Amniotic epithelial cell (primary cell): ENCODE results near the gene EYA4.

Experiments used
- DNase-seq: peaks from one replicate; pipeline ENCODE4 v3.0.0-alpha.2; 2010; ENCODE audit warnings: low read depth

The EYA4 gene

DNA sequence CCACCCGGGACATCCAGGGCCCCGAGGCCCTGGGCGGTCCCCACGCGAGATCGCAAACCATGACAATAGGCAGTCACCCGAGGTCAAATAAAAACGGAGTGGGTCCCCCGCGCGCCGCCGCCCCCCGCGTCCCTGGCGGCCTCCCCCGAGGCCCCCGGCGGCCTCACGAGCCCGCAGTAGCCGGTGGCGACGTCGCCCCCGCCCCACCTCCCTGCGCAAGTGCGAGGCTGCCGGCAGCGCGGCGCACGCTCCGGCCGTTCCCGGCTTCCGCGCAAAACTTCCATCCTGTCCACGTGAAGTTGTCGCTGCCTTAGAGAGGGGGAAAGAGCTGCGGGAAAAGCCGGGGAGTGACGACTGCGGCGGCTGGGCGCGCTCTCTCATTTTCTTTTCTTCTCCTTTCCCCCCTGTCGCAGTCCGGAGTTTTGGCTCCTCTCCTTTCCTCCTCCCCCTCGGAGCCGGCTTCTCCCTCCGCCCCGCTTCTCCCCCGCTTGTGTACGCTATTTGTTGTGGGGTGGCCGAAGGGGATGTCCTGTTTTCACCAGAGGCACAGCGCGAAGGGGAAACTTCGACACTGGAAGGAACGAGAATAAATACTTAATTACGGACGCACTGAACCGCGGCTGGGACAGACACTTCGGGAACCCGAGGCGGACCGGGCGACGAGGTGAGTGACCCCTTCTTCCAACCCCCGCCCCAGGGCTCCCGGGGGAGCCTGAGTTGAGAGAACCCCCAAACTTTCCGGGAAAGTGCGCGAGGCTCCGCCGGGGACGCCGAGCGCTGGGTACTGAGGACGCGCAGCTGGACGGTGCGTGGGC is at the start of gene EYA4:
EYA4 (plus strand) TSS at position 272 of the 815 bp plus-strand sequence. CDS start 33,424 bp downstream, outside the sequence.
- DNase-seq = no peak

DNA sequence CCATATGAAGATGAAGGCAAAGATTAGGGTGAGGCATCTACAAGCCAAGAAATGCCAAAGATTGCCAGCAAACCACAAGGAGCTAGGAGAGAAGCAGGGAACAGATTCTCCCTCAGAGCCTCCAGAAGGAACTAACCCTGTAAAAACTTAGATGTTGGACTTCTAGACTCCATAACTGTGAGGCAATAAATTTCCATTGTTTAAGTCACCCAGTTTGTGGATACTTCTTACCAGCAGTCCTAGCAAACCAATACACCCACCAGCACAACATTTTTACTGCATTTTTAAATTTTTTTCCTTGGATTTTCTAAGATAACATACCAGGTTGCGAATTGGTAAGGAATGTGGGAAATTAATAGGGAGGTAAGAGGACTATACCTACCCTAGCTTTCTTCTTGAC is 47.8 kb upstream of the EYA4 start:
- DNase-seq = no peak

- no peak for DNase-seq
Measured at GRCh38 chr6:133198725-133199124, 42.4 kb upstream of the EYA4 start.

- no peak for DNase-seq
Measured at GRCh38 chr6:133201231-133201630, 39.9 kb upstream of the EYA4 start.

DNA sequence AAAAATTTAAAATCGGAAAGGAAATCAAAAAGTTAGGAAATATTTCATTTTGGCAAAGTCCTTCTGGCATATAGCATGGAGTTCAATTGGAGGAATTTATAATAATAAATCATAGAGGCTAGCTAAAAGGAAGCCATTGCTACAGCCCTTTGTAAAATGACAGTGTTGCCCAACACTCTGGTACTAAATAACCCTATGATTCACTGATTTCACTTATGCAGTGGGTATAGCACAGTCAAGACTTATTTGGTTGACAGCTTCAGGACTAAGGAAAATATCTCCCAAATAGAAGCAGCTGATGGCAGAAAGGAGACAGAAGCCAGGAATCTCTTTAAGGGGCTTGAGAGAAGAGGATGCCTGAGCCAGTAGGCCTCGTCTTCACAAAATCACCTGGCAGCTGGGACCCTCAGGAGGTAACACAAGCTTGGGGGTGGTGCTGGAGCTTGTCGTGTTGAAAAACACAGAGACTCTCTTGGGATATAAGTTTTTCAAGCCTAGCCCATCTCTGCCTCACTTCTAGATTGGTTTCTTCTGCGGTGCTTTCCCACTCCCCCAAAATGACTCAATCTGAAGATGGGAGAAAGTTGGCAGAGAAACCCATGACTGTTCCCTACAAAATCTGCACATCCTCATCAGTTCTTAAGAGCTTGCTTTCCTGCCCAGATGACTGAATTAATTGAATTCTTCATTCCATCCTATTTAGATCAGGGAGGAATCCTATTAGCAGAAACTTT is 38.4 kb upstream of the EYA4 start:
- peak; percentile 12 for DNase-seq

DNA sequence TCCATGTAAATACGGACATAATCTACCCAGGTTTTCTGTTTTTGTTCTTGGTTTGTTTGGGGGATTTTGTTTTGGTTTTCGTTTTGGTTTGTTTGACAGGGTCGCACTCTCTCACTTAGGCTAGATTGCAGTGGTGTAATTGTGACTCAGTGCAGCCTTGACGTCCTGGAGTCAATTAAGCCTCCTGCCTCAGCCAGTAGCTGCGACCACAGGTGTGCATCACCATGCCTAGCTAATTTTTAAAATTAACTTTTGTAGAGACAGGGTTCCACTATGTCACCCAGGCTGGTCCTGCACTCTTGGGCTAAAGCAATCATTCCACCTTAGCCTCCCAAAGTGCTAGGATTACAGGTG is 37.8 kb upstream of the EYA4 start:
- DNase-seq = no peak

DNA sequence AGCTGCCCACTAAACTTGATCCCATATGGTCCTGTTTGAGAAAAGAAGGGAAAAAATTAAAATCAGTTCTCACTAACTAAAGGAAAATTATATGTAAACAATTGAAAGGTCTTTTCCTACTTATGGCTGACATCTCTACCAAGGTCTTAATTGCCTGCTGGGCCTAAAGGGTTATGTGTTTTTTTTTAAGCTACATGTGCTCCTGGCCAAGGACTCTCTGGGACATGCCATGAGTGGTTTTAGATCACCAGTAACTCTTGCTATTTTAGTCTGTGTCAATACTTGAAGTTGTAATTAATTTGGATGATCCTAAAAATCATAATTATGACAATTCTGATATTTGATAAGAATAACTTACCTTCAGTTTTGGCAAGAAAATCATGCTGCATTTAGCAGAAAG is 35.9 kb upstream of the EYA4 start:
- no peak for DNase-seq

GRCh38 chr6:133206942-133207341 is 34.2 kb upstream of the EYA4 start:
- no peak for DNase-seq

DNA sequence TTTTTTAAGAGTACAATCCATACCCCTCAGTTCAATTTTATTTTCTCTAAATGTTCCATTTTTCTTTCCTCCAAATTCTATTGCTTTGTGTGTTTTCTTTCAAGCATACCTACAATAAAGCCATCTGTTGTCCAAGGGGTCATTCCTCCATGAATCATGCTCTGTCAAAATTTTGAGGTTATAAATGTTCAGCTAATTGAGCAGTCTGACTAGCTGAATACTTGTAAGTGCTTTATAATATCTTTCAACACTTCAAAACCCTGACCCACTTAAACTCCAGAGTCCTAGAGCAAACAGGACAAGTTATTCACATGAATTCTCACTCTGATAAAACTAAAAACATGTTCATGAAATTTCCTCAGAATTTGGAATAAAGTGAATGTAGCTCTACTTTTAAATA is 33.4 kb upstream of the EYA4 start:
- no peak for DNase-seq

- no peak for DNase-seq
Measured at GRCh38 chr6:133208183-133208755, 32.9 kb upstream of the EYA4 start.

DNA sequence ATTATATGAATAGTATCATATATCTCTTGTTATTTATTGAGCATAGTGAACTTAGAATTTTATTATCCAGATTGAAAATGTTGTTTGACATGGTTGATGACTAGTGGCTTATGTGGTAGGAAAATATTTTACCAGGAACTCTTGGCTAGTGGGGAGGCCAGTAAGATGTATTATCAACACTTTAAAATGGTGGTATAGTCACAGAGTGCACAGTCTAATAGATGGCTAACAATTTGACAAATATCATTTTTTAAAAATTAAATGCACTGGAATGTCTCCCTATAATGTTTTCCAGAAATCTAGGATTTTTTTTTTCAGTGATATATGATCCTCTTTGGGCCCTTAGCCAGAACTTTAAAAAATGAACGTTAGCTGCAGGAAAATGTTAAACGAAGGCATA is 26.9 kb upstream of the EYA4 start:
- no peak for DNase-seq

GRCh38 chr6:133218852-133219251 is 22.3 kb upstream of the EYA4 start:
- no peak for DNase-seq

DNA sequence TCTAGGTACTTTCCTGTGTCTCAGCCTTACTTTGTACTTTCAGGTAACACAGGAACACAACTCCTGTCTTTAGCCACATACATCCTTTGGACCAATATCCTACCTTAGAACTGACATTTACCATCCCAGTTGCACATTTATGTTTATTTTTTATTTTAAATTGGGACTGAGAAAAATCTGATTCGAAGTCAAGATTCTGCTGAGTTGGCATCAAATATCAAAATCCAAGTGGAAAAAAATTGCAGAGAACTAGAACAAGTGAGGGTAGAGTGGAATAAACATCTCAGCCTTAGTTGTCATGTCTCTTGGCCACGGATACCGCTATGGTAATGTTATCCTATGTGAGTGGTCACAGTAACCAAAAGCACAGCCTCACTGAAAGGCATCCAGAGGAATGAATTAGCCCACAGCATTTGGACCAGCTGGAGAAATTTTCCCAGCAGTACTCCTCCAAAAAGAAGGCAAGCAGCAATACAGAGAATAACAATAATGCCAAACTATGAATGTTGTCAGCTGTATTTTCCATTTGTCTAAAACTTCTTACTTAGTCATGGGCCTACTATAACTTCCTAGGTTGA is 17.6 kb upstream of the EYA4 start:
- DNase-seq = no peak

DNA sequence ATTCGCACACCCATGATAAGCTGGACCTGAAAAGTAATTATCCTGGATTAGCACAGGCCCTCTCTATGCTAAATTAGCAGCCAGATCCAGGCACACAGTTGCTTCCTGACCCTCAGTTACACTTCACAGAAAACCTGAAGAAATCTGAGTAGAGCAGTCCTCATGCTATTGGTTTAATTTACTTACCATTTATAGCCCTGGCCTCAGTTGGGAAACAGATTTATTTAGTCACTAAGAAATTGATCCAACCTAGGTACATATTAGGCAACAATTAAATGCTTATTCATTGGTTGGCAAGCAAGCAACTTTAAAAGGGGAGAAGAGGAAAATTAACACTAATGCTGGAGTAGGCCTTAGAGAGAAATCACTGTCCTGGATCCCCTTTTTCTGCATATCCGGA is 15.6 kb upstream of the EYA4 start:
- no peak for DNase-seq

- DNase-seq = no peak
Measured at GRCh38 chr6:133227344-133227743, 13.8 kb upstream of the EYA4 start.

- DNase-seq = no peak
Measured at GRCh38 chr6:133230052-133230451, 11.1 kb upstream of the EYA4 start.

DNA sequence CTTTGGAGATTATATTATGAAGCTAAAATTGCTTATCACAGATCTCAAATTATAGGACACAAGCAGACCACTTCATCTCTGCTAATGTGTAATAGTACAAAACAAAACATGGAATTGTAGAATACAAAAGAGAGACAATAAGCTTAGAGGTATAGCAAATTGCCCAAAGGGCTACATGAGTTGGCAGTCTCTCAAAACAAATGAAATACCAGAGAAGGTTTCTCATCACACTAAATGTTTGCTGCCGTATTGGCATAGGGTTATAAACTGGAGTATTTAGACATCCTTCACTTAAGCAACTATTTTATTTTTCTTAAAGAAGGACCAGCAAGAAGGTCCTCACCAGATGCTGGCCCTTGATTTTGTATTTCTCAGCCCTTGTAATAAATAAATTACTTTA is 5.9 kb upstream of the EYA4 start:
- DNase-seq = no peak

GRCh38 chr6:133236932-133237331 is 4.2 kb upstream of the EYA4 start:
- peak; percentile 72 for DNase-seq

DNA sequence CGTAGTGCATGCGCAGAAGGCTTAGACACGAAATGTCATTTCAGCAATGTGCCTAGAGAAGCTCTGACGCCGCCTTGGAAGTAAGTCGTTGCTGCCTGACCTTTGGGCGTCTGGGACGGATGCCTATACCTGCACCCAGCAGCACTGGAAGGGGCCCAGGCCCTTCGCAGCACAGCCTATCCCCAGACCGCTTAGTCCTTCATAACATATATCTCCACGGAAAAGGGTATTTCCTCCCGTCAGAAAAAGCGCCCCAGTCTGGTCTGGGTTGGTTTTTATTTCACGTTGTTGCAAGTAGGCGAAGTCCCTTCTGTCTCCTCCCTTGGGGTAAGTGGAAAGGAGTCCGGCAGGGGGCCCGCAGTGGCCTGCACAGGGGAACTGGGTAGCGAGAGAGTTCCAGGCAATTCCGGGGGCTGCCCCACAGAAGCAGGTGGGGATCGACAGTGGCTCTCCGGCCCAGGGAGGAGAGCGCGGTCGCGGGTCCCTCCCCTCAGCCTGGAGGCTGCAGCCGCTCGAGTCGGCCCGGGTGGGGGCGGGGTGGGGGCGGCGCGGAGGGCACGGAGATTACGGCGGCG is 559 bp upstream of the EYA4 start:
- no peak for DNase-seq

DNA sequence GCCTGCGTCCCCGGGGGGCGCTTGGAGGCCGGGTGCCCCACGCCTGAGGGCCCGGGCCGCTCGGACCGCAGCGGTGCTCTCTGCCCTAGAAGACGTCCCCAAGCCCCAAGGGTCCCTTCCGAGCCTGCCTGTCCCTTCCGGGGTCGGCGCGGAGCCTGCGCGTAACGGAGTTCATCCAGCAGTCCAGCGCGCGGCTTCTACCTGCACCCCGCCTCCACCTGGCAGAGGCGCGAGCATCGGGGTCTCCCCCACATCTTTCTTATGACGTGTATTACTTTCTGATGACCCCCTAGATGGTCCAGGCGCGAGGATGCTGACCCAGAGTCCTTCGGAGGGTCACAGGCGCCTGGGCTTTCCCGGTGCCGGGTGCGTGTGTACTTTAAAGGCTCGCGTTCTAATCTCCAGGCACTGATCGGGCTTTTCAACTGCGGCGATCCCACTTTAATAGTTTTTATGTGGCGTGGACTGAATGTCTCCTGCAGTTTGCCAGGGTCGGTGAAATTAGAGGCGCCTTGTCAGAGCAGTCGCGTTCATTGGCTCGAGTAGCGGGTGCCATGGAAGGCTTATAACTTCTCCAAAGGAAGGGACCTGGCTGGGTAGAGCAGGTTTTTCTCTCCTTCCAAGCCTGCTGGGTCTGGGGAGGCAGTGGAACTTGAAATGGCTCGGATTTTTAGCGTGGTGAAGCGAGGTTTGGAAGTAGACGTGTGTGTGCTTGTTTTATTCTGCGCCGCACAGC is 912 bp downstream of the EYA4 start:
- no peak for DNase-seq

DNA sequence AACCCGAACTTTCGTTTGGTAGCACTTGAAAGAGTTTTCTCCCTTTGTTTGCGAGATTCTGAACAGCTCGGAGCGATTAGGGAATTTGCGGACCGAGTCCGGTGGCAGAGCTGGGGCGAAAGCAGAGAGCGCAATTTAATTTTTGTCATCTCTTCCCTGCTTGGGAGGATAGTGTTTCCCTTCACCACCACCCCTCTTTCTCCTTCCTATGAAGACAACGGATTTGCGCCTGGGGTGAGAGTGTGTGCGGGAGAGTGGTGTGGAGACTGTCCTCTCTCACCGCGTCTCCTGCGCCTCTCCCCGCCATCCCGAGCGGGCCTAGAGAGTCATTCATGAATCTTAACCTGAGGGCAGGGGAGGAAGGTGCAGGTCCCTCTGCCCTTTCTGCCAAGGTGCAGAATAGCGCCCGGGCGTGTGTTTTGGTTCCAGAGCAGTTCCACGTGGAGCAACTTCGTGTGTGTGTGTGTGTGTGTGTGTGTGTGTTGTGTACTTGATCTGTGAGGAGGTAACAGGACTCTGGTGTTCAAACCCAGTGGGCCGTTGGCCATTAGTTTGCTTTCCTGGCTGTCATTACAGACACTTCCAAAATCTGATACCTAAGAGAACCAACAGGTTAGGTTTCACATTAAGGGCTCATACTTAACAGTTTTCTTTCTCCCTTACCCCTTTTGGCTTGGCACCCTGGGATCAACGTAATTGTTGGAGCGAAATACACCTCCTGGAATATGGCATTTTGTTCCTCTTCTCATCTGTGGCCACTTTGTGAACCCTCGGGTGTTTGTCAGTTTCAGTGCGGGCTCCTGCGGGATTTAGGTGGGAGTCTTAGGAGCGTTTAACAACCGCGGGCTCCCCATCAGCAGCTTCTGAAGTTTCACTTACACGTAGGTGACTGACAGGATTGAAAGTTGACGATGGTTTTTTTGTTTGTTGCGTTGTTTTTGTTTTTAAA is 1.8 kb downstream of the EYA4 start:
- no peak for DNase-seq
